Left colon (tissue), 2 donors: ENCODE data around the gene DOK1. TPM values are rescaled to one million over a fixed set of nuclear protein-coding genes. Genes with fewer than 3 reads are reported as not detected.

ENCODE experiments used
- ATAC-seq: fragments of 200-7000 bp; cut with Tn5 transposase; one replicate; pipeline ENCODE4 v1.9.1; 2020; ENCODE audit warnings: mild to moderate bottlenecking, moderate library complexity
- DNase-seq, 2 donors: peaks; one replicate each; pipeline ENCODE4 v3.0.0-alpha.2; 2020
- intact Hi-C, 2 donors: fragments of 100-400 bp; cut with DNase I in 1 of 2; cut with micrococcal nuclease in 1 of 2; formaldehyde crosslinking; loops; one replicate each; pipeline versions ENCODE4 v1.11.2 to v1.14.0; 2022; cut with DNase I, micrococcal nuclease
- long read RNA-seq: library from polyadenylated mRNA; unstranded; transcript quantifications from one replicate; pipeline ENCODE4 v2.0.0, GENCODE V29; 2021
- total RNA-seq, 2 donors: library from RNA; stranded (reverse); fragmentation: NEBNext Ultra II Directional; extraction: Animal tissue kit (Norgen Biotek cat#: 25700); gene quantifications; one replicate each; pipeline ENCODE4 v1.2.1, GENCODE V29; 2021
- donor health status: DM: no; HTN: no; CAD: no.
- donor health status: DM: yes; HTN: yes; CAD: no.

DOK1 gene
- 10 to 100 TPM; 16.1 to 21.4 TPM for total RNA-seq
- long read RNA-seq, partial matches to known transcripts = 3 of 19 reads
- long read RNA-seq, other reads (novel, unspliced or antisense) = 5 of 19 reads

GRCh38 chr2:74553892-74554819 lies at the start of gene DOK1, which contains the start of gene LOXL3:
Gene DOK1 (plus strand): TSS chr2:74554720. CDS start chr2:74554755, 35 bp downstream.
Gene LOXL3 (minus strand): TSS chr2:74553942. CDS start chr2:74552634, 1,308 bp downstream.
- peak; percentile 83 for ATAC-seq
- intact Hi-C loops = no loop called here
- DNase-seq = peak; percentile 88 to 96

- intact Hi-C loops = no loop called here
- ATAC-seq (no peak), DNase-seq (no peak)
Observed at GRCh38 chr2:74505448-74506246, 48.9 kb upstream of the DOK1 start.

DNA sequence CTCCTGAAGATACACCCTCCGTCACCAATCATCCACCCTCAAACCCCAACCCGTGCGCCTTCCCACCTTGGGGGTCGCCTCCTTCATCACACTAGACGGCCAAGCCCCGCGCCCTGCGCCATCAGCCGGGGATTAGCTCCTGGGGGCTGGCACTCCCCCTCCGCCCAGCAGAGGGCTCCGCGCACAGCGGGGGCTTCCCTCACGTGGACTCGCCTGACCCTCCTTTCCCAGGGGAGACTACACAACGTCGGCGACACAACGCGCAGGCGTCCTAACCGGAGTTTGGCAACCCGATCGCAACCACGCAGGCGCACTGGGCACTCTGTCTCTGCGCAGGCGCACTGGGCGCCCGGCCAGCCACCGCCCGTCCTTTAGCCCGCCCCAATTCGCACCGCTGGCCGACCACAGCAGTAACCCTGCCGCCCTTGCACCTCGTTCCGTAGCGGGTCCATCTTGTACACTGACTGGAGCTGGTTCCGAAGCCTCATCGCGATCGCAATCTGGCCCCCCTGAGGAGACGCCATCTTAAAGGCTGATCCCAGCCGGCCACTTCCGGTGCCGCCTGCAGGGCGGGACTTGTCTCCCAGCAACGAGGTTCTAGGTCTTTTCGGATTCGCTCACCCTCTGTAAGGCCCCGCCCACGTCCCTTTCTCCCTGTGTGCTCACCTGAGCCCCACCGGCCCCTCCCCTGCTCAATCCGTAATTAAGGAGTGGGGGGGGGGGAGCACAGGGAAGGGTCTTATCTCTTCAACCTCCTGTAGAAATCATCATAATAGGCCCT lies 47.2 kb upstream of the DOK1 start, which contains the start of gene PCGF1:
Gene PCGF1, minus strand, starts transcription at position 551 of the 781 bp plus-strand sequence. Its CDS starts 27 bp downstream, at position 524.
- intact Hi-C loops = no loop called here
- peak; percentile 100 for DNase-seq
- ATAC-seq = peak; percentile 89

DNA sequence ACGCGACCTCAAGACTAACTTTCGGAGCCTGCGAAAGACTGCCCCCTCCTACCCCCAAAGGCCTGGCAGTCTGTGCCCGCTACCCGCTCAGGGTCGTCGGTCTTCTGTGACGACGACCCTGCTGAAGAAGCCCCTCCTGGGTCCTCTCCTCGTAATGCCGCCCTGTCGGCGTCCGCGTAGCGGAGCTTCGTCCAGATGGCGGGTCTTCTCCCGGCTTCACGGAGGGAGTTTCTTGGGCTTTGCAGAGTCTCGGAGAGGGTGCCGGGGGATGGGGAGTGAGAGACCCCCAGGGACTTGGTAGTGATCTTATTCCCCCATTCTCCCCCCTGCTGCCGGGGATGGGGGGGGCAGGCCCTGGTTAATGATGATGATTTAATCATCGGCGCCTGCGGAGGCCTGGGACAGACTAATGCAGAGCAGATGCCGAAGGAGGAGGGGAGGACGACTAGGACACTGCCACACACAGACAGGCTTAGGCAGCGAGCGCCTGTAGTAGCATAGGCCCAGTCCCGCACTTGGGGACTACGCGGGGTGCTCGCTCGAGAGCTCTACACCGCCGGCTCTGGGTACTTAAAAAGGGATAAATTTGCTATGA lies 46.5 kb upstream of the DOK1 start:
- peak; percentile 52 for ATAC-seq
- intact Hi-C loops = no loop called here
- DNase-seq = peak; percentile 60 to 63

DNA sequence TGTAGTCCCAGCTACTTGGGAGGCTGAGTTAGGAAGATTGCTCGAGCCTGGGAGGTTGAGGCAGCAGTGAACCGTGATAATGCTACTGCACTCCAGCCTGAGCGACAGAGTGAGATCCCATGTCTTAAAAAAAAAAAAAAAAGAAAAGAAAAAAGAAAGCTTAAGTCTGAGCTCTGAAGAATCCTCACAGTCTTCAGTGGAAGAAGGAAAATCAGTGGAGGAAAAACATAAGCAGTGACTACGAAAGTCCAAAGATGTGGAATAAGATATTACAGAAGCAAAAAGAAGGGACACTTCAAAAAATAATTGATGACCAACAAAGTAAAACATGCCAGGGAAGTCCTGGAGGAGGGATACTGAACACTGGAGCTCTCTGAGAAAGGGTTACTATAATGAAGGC lies 44.2 kb upstream of the DOK1 start:
- intact Hi-C loops = no loop called here
- ATAC-seq (no peak), DNase-seq (no peak)

- DNase-seq (no peak), ATAC-seq (no peak)
- intact Hi-C loops = no loop called here
Observed at GRCh38 chr2:74511104-74511989, 43.2 kb upstream of the DOK1 start.

- ATAC-seq (no peak), DNase-seq (no peak)
- intact Hi-C loops = no loop called here
Observed at GRCh38 chr2:74512744-74513604, 41.5 kb upstream of the DOK1 start.

DNA sequence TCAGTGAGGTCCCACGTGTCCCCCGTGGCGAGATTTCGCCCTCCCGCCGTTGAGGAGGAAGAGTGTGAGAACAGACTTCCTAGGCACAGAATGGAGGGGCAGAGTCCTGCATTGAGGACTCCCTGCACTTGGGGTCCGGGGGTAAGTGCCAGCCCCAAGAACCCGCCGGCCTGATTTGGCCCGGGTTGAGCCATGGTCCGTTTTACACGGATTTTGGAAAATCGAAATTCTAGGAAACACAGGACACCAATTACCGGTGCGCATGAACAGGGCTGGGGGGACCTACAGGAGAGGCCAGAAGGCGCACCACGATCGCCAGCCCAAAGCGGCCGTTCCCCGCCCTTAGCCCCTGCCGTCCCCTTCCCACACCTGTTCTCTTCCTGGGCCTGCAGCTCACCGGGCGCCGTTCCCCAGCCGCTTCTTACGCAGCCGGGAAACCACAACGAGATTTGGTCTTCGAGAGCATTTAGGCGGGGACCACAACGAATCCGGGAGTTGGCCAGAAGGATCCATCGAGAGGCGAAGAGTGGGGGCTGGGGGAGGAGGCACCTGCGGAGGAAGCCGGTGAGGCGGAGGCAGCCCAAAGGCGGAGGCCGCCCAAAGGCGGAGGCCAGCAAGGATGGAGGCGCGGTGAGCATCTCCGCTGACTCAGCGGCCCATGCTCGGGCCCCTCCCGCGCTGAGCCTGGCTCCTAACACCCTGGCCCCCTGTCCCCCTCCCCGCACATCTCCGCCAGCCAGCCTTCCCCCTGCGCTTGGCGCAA lies 40.7 kb upstream of the DOK1 start:
- ATAC-seq (peak; percentile 5), DNase-seq (no peak)
- intact Hi-C loops = no loop called here

DNA sequence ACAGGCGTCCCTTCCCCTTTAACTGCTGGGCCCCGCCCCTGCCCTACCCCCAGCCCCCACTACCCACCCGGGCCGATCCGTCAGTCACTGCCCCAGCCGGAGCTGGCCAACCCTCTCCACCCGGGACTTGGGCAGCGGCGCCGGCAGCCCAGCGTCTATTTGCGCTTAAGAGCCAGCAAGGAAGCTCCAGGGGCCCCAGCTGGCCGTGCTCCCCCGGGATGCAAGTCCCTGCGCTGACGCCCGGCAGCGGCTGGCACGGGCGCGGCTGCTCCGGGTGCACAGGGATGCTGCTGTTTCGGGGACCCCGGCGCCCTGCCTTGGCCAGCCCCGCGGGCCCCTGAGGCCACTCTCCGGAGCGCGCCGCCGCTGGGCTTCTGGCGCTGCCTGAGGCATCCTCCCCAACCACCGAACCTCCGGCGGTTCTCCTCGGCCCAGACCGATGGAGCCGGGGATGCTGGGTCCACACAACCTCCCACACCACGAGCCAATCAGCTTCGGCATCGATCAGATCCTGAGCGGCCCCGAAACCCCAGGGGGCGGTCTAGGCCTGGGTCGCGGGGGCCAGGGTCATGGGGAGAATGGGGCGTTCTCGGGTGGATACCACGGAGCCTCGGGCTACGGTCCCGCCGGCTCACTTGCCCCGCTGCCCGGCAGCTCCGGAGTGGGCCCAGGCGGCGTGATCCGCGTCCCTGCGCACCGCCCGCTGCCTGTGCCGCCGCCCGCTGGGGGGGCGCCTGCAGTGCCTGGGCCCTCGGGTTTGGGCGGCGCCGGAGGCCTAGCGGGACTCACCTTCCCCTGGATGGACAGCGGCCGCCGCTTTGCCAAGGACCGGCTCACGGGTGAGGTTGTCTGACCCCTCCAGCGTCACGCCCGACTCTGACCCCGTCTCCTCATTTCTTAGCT lies 39.9 kb upstream of the DOK1 start, which contains the start of gene TLX2:
Gene TLX2, plus strand, starts transcription at position 83 of the 903 bp plus-strand sequence. Its CDS starts 357 bp downstream, at position 440.
- DNase-seq (no peak), ATAC-seq (peak; percentile 8)
- intact Hi-C loops = no loop called here

DNA sequence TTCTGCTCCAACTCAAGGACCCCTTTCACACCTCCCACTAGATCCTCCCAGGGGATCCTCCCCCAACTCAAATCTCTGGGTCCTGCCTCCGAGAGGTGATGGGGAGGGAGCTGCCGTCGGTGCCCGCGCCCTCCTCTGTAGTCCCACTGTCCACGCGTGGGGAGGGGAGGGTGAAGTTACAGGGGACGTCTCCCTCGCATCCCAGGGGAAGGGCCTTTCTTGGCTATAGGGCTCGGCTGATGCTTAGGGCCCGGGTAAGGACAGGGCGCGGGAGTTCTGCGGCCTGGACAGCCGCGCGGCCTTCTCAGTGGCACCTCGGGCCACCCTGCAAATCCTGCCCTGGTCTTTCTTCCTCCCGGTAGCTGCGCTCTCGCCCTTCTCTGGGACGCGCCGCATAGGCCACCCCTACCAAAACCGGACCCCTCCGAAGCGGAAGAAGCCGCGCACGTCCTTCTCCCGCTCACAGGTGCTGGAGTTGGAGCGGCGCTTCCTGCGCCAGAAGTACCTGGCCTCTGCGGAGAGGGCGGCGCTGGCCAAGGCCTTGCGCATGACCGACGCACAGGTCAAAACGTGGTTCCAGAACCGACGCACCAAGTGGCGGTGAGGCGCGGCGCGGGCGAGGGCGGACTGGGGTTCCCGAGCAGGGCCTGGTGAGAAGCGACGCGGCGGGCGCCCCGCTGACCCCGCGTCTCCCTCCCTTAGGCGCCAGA lies 39.1 kb upstream of the DOK1 start:
- intact Hi-C loops = no loop called here
- ATAC-seq (peak; percentile 55), DNase-seq (no peak)

DNA sequence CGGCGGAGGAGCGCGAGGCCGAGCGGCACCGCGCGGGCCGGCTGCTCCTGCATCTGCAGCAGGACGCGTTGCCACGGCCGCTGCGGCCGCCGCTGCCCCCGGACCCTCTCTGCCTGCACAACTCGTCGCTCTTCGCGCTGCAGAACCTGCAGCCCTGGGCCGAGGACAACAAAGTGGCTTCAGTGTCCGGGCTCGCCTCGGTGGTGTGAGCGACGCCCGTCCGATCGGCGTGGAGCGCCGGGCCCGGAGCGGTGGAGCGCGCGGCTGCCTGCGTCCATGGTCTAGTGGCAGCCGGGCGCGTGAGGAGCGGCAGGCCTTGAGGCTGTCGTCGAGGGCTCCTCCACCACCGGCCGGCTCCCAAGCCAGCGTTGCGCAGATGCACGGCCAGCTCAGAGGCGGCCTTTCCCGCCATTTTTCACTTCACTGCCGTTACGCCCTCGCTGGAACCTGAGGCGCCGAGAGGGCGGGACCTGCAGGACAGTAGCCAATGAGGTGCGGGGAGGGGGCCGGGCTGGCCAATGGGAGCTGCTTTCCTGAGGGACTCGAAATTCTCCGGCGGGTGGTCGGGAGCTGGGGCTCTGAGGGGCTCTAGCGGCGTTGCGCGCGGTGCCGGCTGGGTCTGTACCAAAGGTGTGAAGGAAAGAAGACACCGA lies 38.4 kb upstream of the DOK1 start:
- intact Hi-C loops = no loop called here
- peak; percentile 65 for ATAC-seq
- DNase-seq = peak in 1 of 2 donors; percentile 69

DNA sequence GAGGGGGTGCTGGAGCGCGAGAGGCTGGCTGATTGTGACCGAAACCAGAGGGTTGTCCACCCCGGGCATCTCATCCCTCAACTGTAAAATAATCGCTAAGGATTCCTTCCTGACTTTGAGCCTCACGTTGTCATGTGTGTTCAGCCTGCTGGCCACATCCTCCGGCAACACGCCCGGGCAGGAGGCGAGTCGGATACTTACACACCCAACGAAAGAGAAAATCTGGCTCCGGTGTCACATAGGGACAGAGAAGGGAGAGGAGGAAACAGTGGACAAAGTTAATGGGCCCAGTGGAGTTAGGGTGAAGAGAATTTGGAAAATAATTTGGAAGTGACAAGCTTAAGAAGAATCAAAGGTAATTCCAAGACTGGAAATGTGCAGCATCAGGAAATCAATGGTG lies 37.9 kb upstream of the DOK1 start:
- no peak for ATAC-seq
- intact Hi-C loops = no loop called here
- no peak for DNase-seq

DNA sequence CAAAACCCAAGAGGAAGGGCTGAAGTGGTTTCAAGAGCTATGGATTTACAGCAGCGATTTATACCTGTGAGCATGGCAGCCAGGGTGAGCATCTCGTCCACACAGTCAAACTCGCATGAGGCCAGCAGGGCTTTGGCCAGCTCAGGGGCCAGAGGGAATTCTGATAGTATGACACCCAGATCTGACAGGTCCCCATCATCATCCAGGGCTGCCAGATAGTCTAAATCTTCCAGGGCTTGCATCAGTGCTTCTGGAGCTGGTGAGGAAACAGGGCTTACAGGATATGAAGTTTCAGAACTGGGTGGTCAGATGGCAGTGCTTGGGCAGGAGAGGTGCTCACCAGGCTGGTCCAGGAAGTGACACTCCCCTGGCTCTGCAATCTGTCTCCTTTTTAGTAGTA lies 32.0 kb upstream of the DOK1 start:
- no peak for DNase-seq
- intact Hi-C loops = no loop called here
- no peak for ATAC-seq

- intact Hi-C loops = no loop called here
- ATAC-seq = no peak
- DNase-seq = no peak
Observed at GRCh38 chr2:74524005-74524404, 30.5 kb upstream of the DOK1 start.
